H9 (cell line): Measurements from ENCODE around the gene ABCA13. TPM values are rescaled to one million over a fixed set of nuclear protein-coding genes. Genes with fewer than 3 reads are reported as not detected.

ENCODE experiments used
- DNase-seq: peaks from one replicate; pipeline ENCODE4 v3.0.0-alpha.2; 2017
- H2AFZ ChIP-seq: one replicate; pipeline ENCODE4 v1.6.1; 2013; ENCODE audit warnings: mild to moderate bottlenecking, low read length, control low read depth, moderate library complexity
- H2AK5ac ChIP-seq: 2 replicates; pipeline ENCODE4 v1.6.1; 2013; ENCODE audit warnings: low read length, control low read depth, mixed read lengths; ENCODE audit not compliant: insufficient read length
- H2BK120ac ChIP-seq: one replicate; pipeline ENCODE4 v1.6.1; 2013; ENCODE audit warnings: low read depth, mild to moderate bottlenecking, low read length, control low read depth, inconsistent platforms; ENCODE audit not compliant: poor library complexity, severe bottlenecking
- H2BK12ac ChIP-seq: 2 replicates; pipeline ENCODE4 v1.6.1; 2013; ENCODE audit warnings: low read length, control low read depth, mixed read lengths, low read depth; ENCODE audit not compliant: insufficient read length
- H2BK15ac ChIP-seq: 2 replicates; pipeline ENCODE4 v1.6.1; 2013; ENCODE audit warnings: low read depth, low read length, control low read depth
- H2BK20ac ChIP-seq: one replicate; pipeline ENCODE4 v1.6.1; 2013; ENCODE audit warnings: low read depth, mild to moderate bottlenecking, low read length, control low read depth, inconsistent platforms; ENCODE audit not compliant: poor library complexity, severe bottlenecking
- H2BK5ac ChIP-seq: 2 replicates; pipeline ENCODE4 v1.6.1; 2013; ENCODE audit warnings: low read length, control low read depth, mixed read lengths; ENCODE audit not compliant: insufficient read length
- H3K14ac ChIP-seq: 2 replicates; pipeline ENCODE4 v1.6.1; 2013; ENCODE audit warnings: low read length, control low read depth; ENCODE audit not compliant: insufficient read depth
- H3K18ac ChIP-seq: 2 replicates; pipeline ENCODE4 v1.6.1; 2013; ENCODE audit warnings: low read depth, mild to moderate bottlenecking, mixed read lengths, low read length, control low read depth; ENCODE audit not compliant: insufficient read length
- H3K23ac ChIP-seq: 2 replicates; pipeline ENCODE4 v1.6.1; 2013; ENCODE audit warnings: low read length, control low read depth, mixed read lengths, low read depth; ENCODE audit not compliant: insufficient read length
- H3K23me2 ChIP-seq: 2 replicates; pipeline ENCODE4 v1.6.1; 2013; ENCODE audit warnings: low read depth, mild to moderate bottlenecking, mixed read lengths, low read length, control low read depth; ENCODE audit not compliant: insufficient read length, poor library complexity, severe bottlenecking
- H3K27ac ChIP-seq: 2 replicates; pipeline ENCODE4 v1.5.1; 2013; ENCODE audit warnings: low read length, control low read depth, mixed read lengths, low read depth; ENCODE audit not compliant: insufficient read length
- H3K27me3 ChIP-seq: 2 replicates; pipeline ENCODE4 v1.6.1; 2013; ENCODE audit warnings: low read length, control low read depth, inconsistent platforms; ENCODE audit not compliant: insufficient read depth
- H3K4ac ChIP-seq: 2 replicates; pipeline ENCODE4 v1.6.1; 2013; ENCODE audit warnings: low read depth, mild to moderate bottlenecking, control low read depth, inconsistent platforms, low read length, moderate library complexity
- H3K4me1 ChIP-seq: 2 replicates; pipeline ENCODE4 v1.6.1; 2013; ENCODE audit warnings: low read length, control low read depth, inconsistent platforms; ENCODE audit not compliant: insufficient read depth
- H3K4me2 ChIP-seq: 2 replicates; pipeline ENCODE4 v1.6.1; 2013; ENCODE audit warnings: low read length, control low read depth, mixed read lengths; ENCODE audit not compliant: insufficient read length, insufficient read depth
- H3K56ac ChIP-seq: 2 replicates; pipeline ENCODE4 v1.6.1; 2013; ENCODE audit warnings: low read depth, mild to moderate bottlenecking, mixed read lengths, low read length, control low read depth; ENCODE audit not compliant: insufficient read length
- H3K79me1 ChIP-seq: 2 replicates; pipeline ENCODE4 v1.6.1; 2013; ENCODE audit warnings: low read depth, mild to moderate bottlenecking, moderate library complexity, low read length, control low read depth, inconsistent platforms; ENCODE audit not compliant: insufficient read depth, poor library complexity, severe bottlenecking
- H3K79me2 ChIP-seq: 2 replicates; pipeline ENCODE4 v1.6.1; 2013; ENCODE audit warnings: low read length, control low read depth, inconsistent platforms; ENCODE audit not compliant: insufficient read depth
- H3K9ac ChIP-seq: 2 replicates; pipeline ENCODE4 v1.6.1; 2013; ENCODE audit warnings: low read length, control low read depth, mixed read lengths; ENCODE audit not compliant: insufficient read length; ENCODE audit errors: extremely low read depth
- H3K9me3 ChIP-seq: one replicate; pipeline ENCODE4 v1.6.1; 2013; ENCODE audit warnings: low read depth, low read length, inconsistent platforms; ENCODE audit not compliant: control insufficient read depth
- H3T11ph ChIP-seq: one replicate; pipeline ENCODE4 v1.6.1; 2013; ENCODE audit warnings: mild to moderate bottlenecking, low read length, control low read depth, inconsistent platforms
- H4K20me1 ChIP-seq: one replicate; pipeline ENCODE4 v1.6.1; 2013; ENCODE audit not compliant: control insufficient read depth, insufficient read length, insufficient read depth
- H4K5ac ChIP-seq: 2 replicates; pipeline ENCODE4 v1.6.1; 2013; ENCODE audit warnings: low read depth, mild to moderate bottlenecking, mixed read lengths, low read length, control low read depth; ENCODE audit not compliant: insufficient read length
- H4K8ac ChIP-seq: replicated peaks from 2 replicates; pipeline ENCODE4 v1.6.1; 2013; ENCODE audit warnings: low read length, control low read depth, mixed read lengths, low read depth; ENCODE audit not compliant: insufficient read length
- H4K91ac ChIP-seq: 2 replicates; pipeline ENCODE4 v1.6.1; 2013; ENCODE audit warnings: low read depth, mild to moderate bottlenecking, moderate library complexity, mixed read lengths, low read length, control low read depth; ENCODE audit not compliant: insufficient read length
- H3K27ac Mint-ChIP-seq, 3 experiments: 2 replicates in 2 of 3; 3 replicates in 1 of 3; pipeline ENCODE4 v1.8.0; 2020 to 2021; ENCODE audit warnings: mixed read lengths in 3 of 3, mild to moderate bottlenecking in 1 of 3, moderate library complexity in 1 of 3
- H3K27me3 Mint-ChIP-seq: 2 replicates; pipeline ENCODE4 v1.8.0; 2021; ENCODE audit warnings: low read depth, mild to moderate bottlenecking, moderate library complexity, mixed read lengths
- H3K36me3 Mint-ChIP-seq, 3 experiments: 2 replicates in 2 of 3; 3 replicates in 1 of 3; pipeline ENCODE4 v1.8.0; 2020 to 2021; ENCODE audit warnings: low read depth in 3 of 3, mixed read lengths in 3 of 3; ENCODE audit not compliant: insufficient read depth in 1 of 3
- H3K4me1 Mint-ChIP-seq, 2 experiments: 2 replicates each; pipeline ENCODE4 v1.8.0; 2020; ENCODE audit warnings: mixed read lengths in 2 of 2
- H3K4me3 Mint-ChIP-seq, 2 experiments: 2 replicates in 1 of 2; 3 replicates in 1 of 2; pipeline ENCODE4 v1.8.0; 2020 to 2021; ENCODE audit warnings: mild to moderate bottlenecking in 2 of 2, mixed read lengths in 2 of 2, moderate library complexity in 1 of 2
- H3K9me3 Mint-ChIP-seq, 2 experiments: 2 replicates in 1 of 2; 3 replicates in 1 of 2; pipeline ENCODE4 v1.8.0; 2020; ENCODE audit warnings: mild to moderate bottlenecking in 2 of 2, mixed read lengths in 2 of 2, moderate library complexity in 1 of 2
- WGBS: extraction: QIAGEN DNeasy Blood & Tissue Kit; methylation state at CpG from one replicate; pipeline ENCODE4 v1.1.7; 2013; ENCODE audit warnings: missing lambda C conversion rate, low lambda C conversion rate, mixed read lengths; ENCODE audit not compliant: insufficient read length; ENCODE audit errors: extremely low coverage; 5-methylcytosine and 5-hydroxymethylcytosine counted together
- total RNA-seq: library from RNA; stranded (reverse); gene quantifications from 2 replicates; pipeline ENCODE4 v1.2.1, GENCODE V29; 2021
- TF ChIP-seq, protein P1 (sequence below): fragments of 200-600 bp; sonication (generic); conservative IDR thresholded peaks from 3 replicates; pipeline ENCODE4 v1.8.0; 2021; ENCODE audit warnings: antibody characterized with exemption, mild to moderate bottlenecking

The ABCA13 gene
- total RNA-seq, 1 experiment from 2014 or later = 0.11 TPM

DNA sequence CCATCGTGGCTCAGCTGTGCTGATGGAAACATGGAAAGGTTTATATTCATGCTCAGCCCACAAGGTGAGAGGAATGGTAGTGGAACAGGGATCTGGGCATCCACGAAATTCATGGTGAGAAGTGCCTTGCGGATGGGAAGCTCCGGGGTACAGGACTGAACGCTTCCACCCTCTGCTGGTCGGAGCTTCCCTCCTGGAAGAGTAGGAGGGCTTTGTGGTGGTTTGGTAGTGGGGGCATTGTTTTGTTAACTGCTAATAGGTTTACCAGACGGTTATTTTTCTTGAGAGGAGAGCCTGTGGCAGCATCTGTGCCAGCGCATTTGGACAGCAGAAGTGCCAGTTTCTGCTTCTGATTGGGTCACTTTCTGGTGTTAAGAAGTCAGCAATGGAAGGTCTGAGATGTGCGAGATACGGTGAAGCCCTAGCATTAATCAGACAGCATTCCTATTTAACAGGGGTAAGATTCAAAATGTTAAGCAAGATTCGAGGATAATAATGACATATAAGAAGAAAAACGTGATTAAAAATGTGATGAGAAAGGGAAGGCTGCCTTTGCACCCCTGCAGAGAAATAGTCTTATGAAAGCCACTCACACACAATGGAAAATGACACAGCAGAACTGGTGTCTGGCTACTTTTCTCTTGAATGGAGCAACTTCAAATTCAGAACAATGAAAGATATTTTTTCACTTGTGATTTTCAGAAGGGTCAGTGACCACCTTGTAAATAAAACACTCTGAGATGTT lies 17.7 kb downstream of the ABCA13 start:
- no peak overlapping the region for H3K4me3 Mint-ChIP-seq
- H2BK5ac ChIP-seq = no peak overlapping the region
- H2AK5ac ChIP-seq = no peak overlapping the region
- no peak overlapping the region for H2AFZ ChIP-seq
- no peak overlapping the region for H3K18ac ChIP-seq
- H3K79me1 ChIP-seq = no peaks in the 10 kb centered on the region
- no peaks in the 10 kb centered on the region for H3K27me3 ChIP-seq
- no peak overlapping the region for H4K91ac ChIP-seq
- no peak overlapping the region for H2BK12ac ChIP-seq
- no peak overlapping the region for H3K23ac ChIP-seq
- peaks cover 2% of the 10 kb centered on the region for H3K27me3 Mint-ChIP-seq
- H3K56ac ChIP-seq = no peak overlapping the region
- TF ChIP-seq, protein P1, sequence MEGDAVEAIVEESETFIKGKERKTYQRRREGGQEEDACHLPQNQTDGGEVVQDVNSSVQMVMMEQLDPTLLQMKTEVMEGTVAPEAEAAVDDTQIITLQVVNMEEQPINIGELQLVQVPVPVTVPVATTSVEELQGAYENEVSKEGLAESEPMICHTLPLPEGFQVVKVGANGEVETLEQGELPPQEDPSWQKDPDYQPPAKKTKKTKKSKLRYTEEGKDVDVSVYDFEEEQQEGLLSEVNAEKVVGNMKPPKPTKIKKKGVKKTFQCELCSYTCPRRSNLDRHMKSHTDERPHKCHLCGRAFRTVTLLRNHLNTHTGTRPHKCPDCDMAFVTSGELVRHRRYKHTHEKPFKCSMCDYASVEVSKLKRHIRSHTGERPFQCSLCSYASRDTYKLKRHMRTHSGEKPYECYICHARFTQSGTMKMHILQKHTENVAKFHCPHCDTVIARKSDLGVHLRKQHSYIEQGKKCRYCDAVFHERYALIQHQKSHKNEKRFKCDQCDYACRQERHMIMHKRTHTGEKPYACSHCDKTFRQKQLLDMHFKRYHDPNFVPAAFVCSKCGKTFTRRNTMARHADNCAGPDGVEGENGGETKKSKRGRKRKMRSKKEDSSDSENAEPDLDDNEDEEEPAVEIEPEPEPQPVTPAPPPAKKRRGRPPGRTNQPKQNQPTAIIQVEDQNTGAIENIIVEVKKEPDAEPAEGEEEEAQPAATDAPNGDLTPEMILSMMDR = peak; percentile 33; the same call in 2 of the 3 replicates
- no peaks in the 10 kb centered on the region for H3K9me3 ChIP-seq
- H4K8ac ChIP-seq = no peak overlapping the region
- no peak overlapping the region for H2BK20ac ChIP-seq
- H4K5ac ChIP-seq = no peak overlapping the region
- peak overlapping the region in 2 of 3 experiments; percentile 8; a peak in 1 of 7 replicates for H3K27ac Mint-ChIP-seq
- no peak overlapping the region for H3K4ac ChIP-seq
- peaks cover 3 to 12% of the 10 kb centered on the region in 2 experiments for H3K4me1 Mint-ChIP-seq
- H4K20me1 ChIP-seq = no peaks in the 10 kb centered on the region
- H3K79me2 ChIP-seq = no peaks in the 10 kb centered on the region
- no peak overlapping the region for H2BK15ac ChIP-seq
- no peaks in the 10 kb centered on the region for H3K4me1 ChIP-seq
- peaks cover 26% of the 10 kb centered on the region in 2 experiments for H3K9me3 Mint-ChIP-seq
- H3K27ac ChIP-seq = no peak overlapping the region
- H2BK120ac ChIP-seq = no peak overlapping the region
- no peak overlapping the region for H3T11ph ChIP-seq
- H3K9ac ChIP-seq = no peak overlapping the region
- WGBS = no CpG with 5 or more reads among the region's 12 CpGs
- H3K36me3 Mint-ChIP-seq = peaks cover 11 to 38% (median 13%) of the 10 kb centered on the region in 3 experiments; a peak in 6 of 7 replicates
- no peak overlapping the region for H3K14ac ChIP-seq
- H3K23me2 ChIP-seq = no peaks in the 10 kb centered on the region
- DNase-seq = no peak
- no peak overlapping the region for H3K4me2 ChIP-seq
